ENCODE results near the gene SIPA1L3. TPM values are rescaled to one million over a fixed set of nuclear protein-coding genes. Genes with fewer than 3 reads are reported as not detected.

The SIPA1L3 gene
- total RNA-seq, 1 donor from 2014 or later = 18.6 TPM

GRCh38 chr19:38115271-38115802, 208.3 kb downstream of the SIPA1L3 start:
- DNase-seq = no peak

GRCh38 chr19:38118176-38118575, 211.2 kb downstream of the SIPA1L3 start:
- DNase-seq = no peak

- no peak for DNase-seq
Measured at GRCh38 chr19:38120471-38121025, 213.5 kb downstream of the SIPA1L3 start.

- DNase-seq = no peak
Measured at GRCh38 chr19:38122402-38123093, 215.5 kb downstream of the SIPA1L3 start.

- DNase-seq = no peak
Measured at GRCh38 chr19:38125238-38125637, 218.2 kb downstream of the SIPA1L3 start.

- no peak for DNase-seq
Measured at GRCh38 chr19:38130399-38130798, 223.4 kb downstream of the SIPA1L3 start.

DNA sequence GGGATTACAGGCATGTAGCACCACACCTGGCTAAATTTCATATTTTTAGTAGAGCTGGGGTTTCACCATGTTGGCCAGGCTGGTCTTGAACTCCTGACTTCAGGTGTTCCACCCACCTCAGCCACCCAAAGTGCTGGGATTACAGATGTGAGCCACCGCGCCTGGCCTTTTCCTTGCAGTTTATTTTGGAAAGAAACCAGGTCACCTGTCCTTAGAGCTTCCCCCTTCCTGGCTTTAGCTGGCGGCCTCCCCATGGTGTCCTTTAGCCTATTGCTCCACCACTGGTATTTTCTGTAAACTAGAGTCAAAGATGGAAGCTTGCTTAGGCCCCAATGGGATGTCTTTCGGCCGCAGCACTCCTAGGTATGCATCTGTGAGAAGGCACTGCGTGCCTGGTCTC, 225.8 kb downstream of the SIPA1L3 start:
- DNase-seq = no peak

DNA sequence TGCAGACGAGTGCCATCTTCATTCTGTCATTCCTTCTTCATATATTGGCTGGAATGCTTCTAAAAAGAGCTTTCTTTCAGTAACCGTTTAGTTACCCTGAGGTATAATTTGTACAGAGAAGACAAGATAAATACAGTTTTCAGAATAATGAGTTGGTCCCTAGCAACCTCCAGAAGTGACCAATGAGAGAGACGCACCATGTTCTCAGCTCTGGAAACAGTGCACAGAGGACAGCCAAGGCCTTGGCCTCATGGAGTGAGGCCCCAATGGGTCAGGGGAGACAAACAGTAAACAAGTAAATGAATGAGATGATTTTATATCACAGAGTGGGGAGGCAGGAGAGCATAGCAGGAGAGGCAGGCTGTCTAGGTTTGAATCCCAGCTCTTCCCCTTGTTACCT, 226.3 kb downstream of the SIPA1L3 start:
- DNase-seq = no peak

- DNase-seq = peak; percentile 61
Measured at GRCh38 chr19:38134540-38135149, 227.6 kb downstream of the SIPA1L3 start.

GRCh38 chr19:38135150-38135998, 228.4 kb downstream of the SIPA1L3 start:
- peak; percentile 20 for DNase-seq

DNA sequence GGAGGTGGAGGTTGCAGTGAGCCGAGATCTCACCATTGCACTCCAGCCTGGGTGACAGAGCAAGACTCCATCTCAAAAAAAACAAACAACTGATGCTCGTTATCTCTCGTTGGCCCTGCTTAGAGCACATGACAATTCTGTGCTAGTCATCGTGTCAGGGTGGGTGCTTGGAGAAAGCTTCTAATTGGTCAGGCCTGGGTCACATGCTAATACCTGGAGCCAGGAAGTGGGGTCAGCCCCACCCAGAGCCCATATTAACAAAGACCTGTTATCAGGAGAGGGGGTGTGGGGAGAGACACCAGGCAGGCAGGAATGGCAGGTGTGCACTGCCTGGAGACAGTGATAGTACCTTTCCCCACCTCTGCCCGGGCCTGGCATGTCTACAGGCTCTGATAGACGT, 232.1 kb downstream of the SIPA1L3 start:
- DNase-seq = no peak

GRCh38 chr19:38141108-38141507, 234.1 kb downstream of the SIPA1L3 start:
- DNase-seq = no peak

GRCh38 chr19:38142176-38143035, 235.4 kb downstream of the SIPA1L3 start:
- DNase-seq = peak; percentile 83

- no peak for DNase-seq
Measured at GRCh38 chr19:38143847-38144246, 236.8 kb downstream of the SIPA1L3 start.

GRCh38 chr19:38144667-38145066, 237.7 kb downstream of the SIPA1L3 start:
- DNase-seq = no peak

DNA sequence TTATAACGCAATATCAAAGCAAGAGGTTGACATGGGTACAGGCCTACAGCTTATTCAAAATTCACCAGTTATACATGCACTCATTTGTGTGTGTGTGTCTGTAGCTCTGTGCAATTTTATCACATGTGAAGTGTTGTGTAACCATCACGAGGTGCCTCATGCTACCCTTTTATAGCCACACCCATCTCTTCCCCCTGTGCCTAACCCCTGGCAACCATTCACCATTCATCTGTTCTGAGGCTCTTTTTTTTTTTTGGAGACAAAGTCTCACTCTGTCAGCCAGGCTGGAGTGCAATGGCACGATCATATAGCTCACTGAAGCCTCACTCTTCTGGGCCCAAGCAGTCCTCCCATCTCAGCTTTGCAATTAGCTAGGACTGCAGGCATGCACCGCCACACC, 238.6 kb downstream of the SIPA1L3 start:
- DNase-seq = no peak

- DNase-seq = no peak
Measured at GRCh38 chr19:38148337-38148736, 241.3 kb downstream of the SIPA1L3 start.

DNA sequence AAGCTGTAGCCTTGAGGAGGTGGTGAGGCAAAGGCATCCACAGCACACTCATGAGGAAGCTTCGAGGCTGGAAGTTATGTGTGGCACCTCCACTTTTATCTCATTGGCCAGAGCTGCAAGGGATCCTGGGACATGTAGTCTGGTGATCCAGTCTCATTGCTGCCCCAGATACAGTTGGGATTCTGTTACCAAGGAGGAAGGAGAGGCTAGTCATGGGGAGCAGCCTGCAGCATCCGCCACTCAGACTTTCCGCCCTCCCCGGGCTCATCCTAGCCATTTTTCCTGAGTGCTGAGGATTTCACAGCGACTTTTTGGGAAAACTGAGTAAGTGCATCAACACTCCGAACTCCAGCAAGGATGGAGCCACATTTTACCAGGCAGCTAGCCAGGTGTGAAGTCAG, 242.7 kb downstream of the SIPA1L3 start:
- no peak for DNase-seq

- DNase-seq = no peak
Measured at GRCh38 chr19:38151242-38151641, 244.2 kb downstream of the SIPA1L3 start.

- DNase-seq = no peak
Measured at GRCh38 chr19:38152461-38153379, 245.7 kb downstream of the SIPA1L3 start.
